HG03095 (cell line): Measurements from ENCODE around the gene NPAS3.

Experiments used
- ATAC-seq: cut with Tn5 transposase; IDR thresholded peaks from one replicate; pipeline ENCODE4 v1.9.1; 2021; ENCODE audit warnings: moderate library complexity; ENCODE audit not compliant: unreplicated experiment

Gene NPAS3

GRCh38 chr14:33307691-33308251 lies 369.1 kb downstream of the NPAS3 start:
- no peak for ATAC-seq

GRCh38 chr14:33309106-33309505 lies 370.4 kb downstream of the NPAS3 start:
- ATAC-seq, result no peak

- ATAC-seq, result no peak
Measured at GRCh38 chr14:33315217-33315616, 376.5 kb downstream of the NPAS3 start.

GRCh38 chr14:33315721-33316120 lies 377.0 kb downstream of the NPAS3 start:
- no peak for ATAC-seq

- no peak for ATAC-seq
Measured at GRCh38 chr14:33317675-33318074, 379.0 kb downstream of the NPAS3 start.

- no peak for ATAC-seq
Measured at GRCh38 chr14:33323979-33324378, 385.3 kb downstream of the NPAS3 start.

GRCh38 chr14:33331176-33331949 lies 392.7 kb downstream of the NPAS3 start:
- ATAC-seq, result no peak

GRCh38 chr14:33332497-33332896 lies 393.8 kb downstream of the NPAS3 start:
- no peak for ATAC-seq

- no peak for ATAC-seq
Measured at GRCh38 chr14:33335366-33335765, 396.7 kb downstream of the NPAS3 start.

GRCh38 chr14:33342299-33342974 lies 403.8 kb downstream of the NPAS3 start:
- ATAC-seq, result no peak

GRCh38 chr14:33343016-33343415 lies 404.3 kb downstream of the NPAS3 start:
- ATAC-seq, result no peak

- no peak for ATAC-seq
Measured at GRCh38 chr14:33347796-33348195, 409.1 kb downstream of the NPAS3 start.

- no peak for ATAC-seq
Measured at GRCh38 chr14:33348510-33348909, 409.8 kb downstream of the NPAS3 start.

GRCh38 chr14:33349871-33350270 lies 411.2 kb downstream of the NPAS3 start:
- no peak for ATAC-seq

GRCh38 chr14:33350366-33350990 lies 411.8 kb downstream of the NPAS3 start:
- no peak for ATAC-seq

- ATAC-seq, result no peak
Measured at GRCh38 chr14:33352821-33353220, 414.1 kb downstream of the NPAS3 start.

GRCh38 chr14:33356181-33356580 lies 417.5 kb downstream of the NPAS3 start:
- no peak for ATAC-seq

GRCh38 chr14:33357225-33358010 lies 418.7 kb downstream of the NPAS3 start:
- ATAC-seq, result no peak

GRCh38 chr14:33359288-33359881 lies 420.7 kb downstream of the NPAS3 start:
- ATAC-seq, result no peak

- ATAC-seq, result no peak
Measured at GRCh38 chr14:33362934-33363333, 424.3 kb downstream of the NPAS3 start.

- no peak for ATAC-seq
Measured at GRCh38 chr14:33363682-33364081, 425.0 kb downstream of the NPAS3 start.
